Esophagus (tissue), 2 donors: Measurements from ENCODE around the gene TPPP3. TPM values are rescaled to one million over a fixed set of nuclear protein-coding genes. Genes with fewer than 3 reads are reported as not detected.
A peak's percentile ranks its signal among the peaks of the same experiment; 100 is the strongest.

Source experiments
- H3K27ac ChIP-seq, 2 donors: one replicate each; pipeline ENCODE4 v1.5.1; 2013; ENCODE audit warnings: low read depth in 2 of 2, mild to moderate bottlenecking in 2 of 2, inconsistent platforms in 1 of 2, low read length in 1 of 2, moderate library complexity in 1 of 2
- H3K27me3 ChIP-seq, 2 donors: one replicate each; pipeline ENCODE4 v1.6.1; 2013; ENCODE audit warnings: low read length in 2 of 2, control low read depth in 1 of 2, mild to moderate bottlenecking in 1 of 2; ENCODE audit not compliant: insufficient read depth in 2 of 2, control insufficient read depth in 1 of 2
- H3K36me3 ChIP-seq, 2 donors: one replicate each; pipeline ENCODE4 v1.6.1; 2013; ENCODE audit warnings: low read length in 1 of 2; ENCODE audit not compliant: control insufficient read depth in 2 of 2, insufficient read depth in 2 of 2
- H3K4me1 ChIP-seq, 2 donors: one replicate each; pipeline ENCODE4 v1.6.1; 2013; ENCODE audit warnings: low read length in 1 of 2; ENCODE audit not compliant: control insufficient read depth in 2 of 2, insufficient read depth in 2 of 2
- H3K4me3 ChIP-seq, 2 donors: one replicate each; pipeline ENCODE4 v1.5.1; 2013; ENCODE audit warnings: low read length in 2 of 2, mild to moderate bottlenecking in 2 of 2, low read depth in 1 of 2, moderate library complexity in 1 of 2
- H3K9me3 ChIP-seq, 2 donors: one replicate each; pipeline ENCODE4 v1.6.1; 2013; ENCODE audit warnings: mild to moderate bottlenecking in 2 of 2, low read depth in 1 of 2, low read length in 1 of 2, moderate library complexity in 1 of 2; ENCODE audit not compliant: control insufficient read depth in 2 of 2, insufficient read depth in 1 of 2
- WGBS, 2 donors: extraction: QIAGEN DNeasy Blood & Tissue Kit; methylation state at CpG; one replicate each; pipeline ENCODE4 v1.1.7; 2013; 5-methylcytosine and 5-hydroxymethylcytosine counted together
- polyA plus RNA-seq, 2 donors: library from polyadenylated mRNA; stranded (reverse); fragments of 200-250 nt; gene quantifications; one replicate each; pipeline ENCODE4 v1.2.3, GENCODE V29; 2013
- donor health status: healthy with polysubstance abuse.
- donor health status: Bipolar disorder and iron deficiency.

The TPPP3 gene
- polyA plus RNA-seq, 2 donors, result 15.2 to 39.0 TPM

DNA sequence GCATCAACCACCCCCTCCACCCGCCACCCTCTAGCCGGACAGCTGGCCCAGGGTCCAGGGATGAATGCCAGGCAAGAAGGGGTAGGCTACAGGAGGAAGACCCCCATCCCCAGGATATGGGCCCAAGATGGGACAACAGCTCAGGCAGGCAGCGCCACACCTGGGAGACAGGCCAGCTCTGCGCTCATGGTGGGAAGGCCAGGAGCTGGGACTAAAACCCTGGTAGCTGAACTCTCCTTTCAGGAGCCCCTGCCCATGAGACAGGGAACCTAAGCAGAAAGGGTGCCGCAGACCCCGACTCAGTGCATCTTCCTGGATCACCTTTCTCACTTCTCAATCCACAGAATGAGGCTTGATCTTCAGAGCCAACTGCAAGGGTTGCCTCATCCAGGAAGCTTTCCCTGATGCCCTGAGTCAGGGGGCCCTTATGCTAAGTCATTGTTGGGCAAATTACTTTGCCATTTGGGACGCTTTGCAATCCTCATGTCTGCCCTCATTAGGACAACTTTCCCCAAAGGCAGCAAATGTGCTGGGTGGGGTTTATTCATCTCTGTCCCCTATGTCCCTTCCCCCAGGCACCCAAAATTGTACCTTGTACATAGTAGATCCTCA, 14.0 kb upstream of the TPPP3 start:
- Histone ChIP-seq H3K9me3 (no peaks in the 10 kb centered on the region), H3K36me3 (no peaks in the 10 kb centered on the region), H3K27me3 (no peaks in the 10 kb centered on the region), H3K4me3 (no peak overlapping the region), H3K4me1 (peaks cover 4 to 30% of the 10 kb centered on the region in 2 donors), H3K27ac (peak overlapping the region; percentile 52 to 69)
- WGBS, 2 donors, result 84 to 87% methylated on average over 7 of the region's 7 CpGs

- no peaks in the 10 kb centered on the region for H3K36me3 ChIP-seq
- H3K27ac ChIP-seq, result peak overlapping the region; percentile 52 to 75
- WGBS, 2 donors, result 60 to 75% methylated on average over 18 of the region's 18 CpGs
- H3K4me1 ChIP-seq, result peaks cover 4 to 34% of the 10 kb centered on the region in 2 donors
- no peak overlapping the region for H3K4me3 ChIP-seq
- no peaks in the 10 kb centered on the region for H3K27me3 ChIP-seq
- no peaks in the 10 kb centered on the region for H3K9me3 ChIP-seq
Measured at GRCh38 chr16:67406111-67406971, 13.0 kb upstream of the TPPP3 start.

DNA sequence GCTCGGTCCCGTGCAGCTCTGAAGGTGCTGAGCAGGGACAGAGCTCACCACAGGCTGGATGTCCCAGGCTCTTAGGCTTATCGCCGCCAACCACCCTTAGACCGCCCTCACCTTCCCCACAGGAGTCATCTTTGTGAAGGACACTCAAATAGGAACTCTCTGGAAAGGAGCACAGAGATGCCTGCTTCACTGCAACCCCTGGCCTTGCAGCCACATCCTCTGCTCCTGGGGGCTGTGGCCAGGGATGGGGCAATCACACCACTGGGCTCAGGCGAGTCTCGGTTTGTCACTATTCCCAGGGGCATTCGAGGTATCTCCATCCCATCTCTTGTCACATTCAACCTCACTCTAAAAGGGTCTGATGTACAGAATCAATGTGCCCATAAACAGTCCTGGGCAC, 12.0 kb upstream of the TPPP3 start:
- peaks cover 4 to 34% of the 10 kb centered on the region in 2 donors for H3K4me1 ChIP-seq
- no peak overlapping the region for H3K4me3 ChIP-seq
- no peaks in the 10 kb centered on the region for H3K9me3 ChIP-seq
- H3K27me3 ChIP-seq, result no peaks in the 10 kb centered on the region
- no peaks in the 10 kb centered on the region for H3K36me3 ChIP-seq
- peak overlapping the region; percentile 91 to 92 for H3K27ac ChIP-seq
- WGBS, 2 donors, result 68 to 78% methylated on average over 8 of the region's 8 CpGs

- H3K4me3 ChIP-seq, result no peak overlapping the region
- WGBS, 2 donors, result 47 to 55% methylated on average over 5 of the region's 5 CpGs
- no peaks in the 10 kb centered on the region for H3K27me3 ChIP-seq
- H3K9me3 ChIP-seq, result no peaks in the 10 kb centered on the region
- H3K27ac ChIP-seq, result peak overlapping the region; percentile 94 to 96
- H3K4me1 ChIP-seq, result peaks cover 4 to 32% of the 10 kb centered on the region in 2 donors
- no peaks in the 10 kb centered on the region for H3K36me3 ChIP-seq
Measured at GRCh38 chr16:67404740-67405226, 11.5 kb upstream of the TPPP3 start.

DNA sequence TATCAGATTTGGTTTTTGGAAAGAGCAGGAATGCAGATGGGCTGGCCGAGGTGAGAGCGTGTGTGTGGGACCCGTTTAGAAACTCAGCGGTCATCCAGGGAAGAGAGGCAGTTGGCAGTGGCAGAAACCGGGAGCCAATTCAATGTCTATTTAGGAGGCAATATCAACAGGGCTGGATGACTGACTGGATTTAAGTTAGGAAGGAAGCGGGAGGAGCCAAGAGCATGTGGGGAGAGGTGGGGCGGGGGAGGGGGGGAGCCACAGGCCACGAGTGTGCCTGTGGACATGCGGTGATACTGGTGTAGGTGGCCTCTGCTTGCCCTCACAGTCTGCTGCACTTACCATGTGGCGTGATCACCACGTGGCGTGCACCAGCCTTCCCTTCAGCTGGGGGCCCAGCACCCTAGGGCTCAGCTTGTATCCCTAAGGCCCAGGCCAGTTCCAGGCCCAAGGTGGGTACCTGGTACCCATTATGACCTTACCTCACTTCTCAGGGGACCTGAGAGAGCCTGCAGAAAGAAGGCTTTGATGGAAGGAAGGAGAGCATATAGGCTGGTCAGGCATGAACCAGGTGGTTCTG, 10.8 kb upstream of the TPPP3 start:
- 64 to 71% methylated on average over 12 of the region's 12 CpGs for WGBS, 2 donors
- H3K27ac ChIP-seq, result peak overlapping the region; percentile 94 to 96
- H3K4me3 ChIP-seq, result peak overlapping the region in 1 of 2 donors; percentile 9

GRCh38 chr16:67400901-67401300, 7.6 kb upstream of the TPPP3 start:
- WGBS, 2 donors, result 94 to 95% methylated on average over 14 of the region's 14 CpGs
- Histone ChIP-seq H3K4me1 (peaks cover 15 to 42% of the 10 kb centered on the region in 2 donors), H3K9me3 (no peaks in the 10 kb centered on the region), H3K36me3 (no peaks in the 10 kb centered on the region), H3K27ac (no peak overlapping the region), H3K27me3 (no peaks in the 10 kb centered on the region), H3K4me3 (no peak overlapping the region)

More for the DNA sequence above, 10.8 kb upstream of the TPPP3 start:
- Histone ChIP-seq H3K9me3 (no peaks in the 10 kb centered on the region), H3K27me3 (no peaks in the 10 kb centered on the region), H3K4me1 (peaks cover 7 to 33% of the 10 kb centered on the region in 2 donors), H3K36me3 (no peaks in the 10 kb centered on the region)

GRCh38 chr16:67399749-67400704, 6.7 kb upstream of the TPPP3 start:
- H3K27me3 ChIP-seq, result no peaks in the 10 kb centered on the region
- H3K4me1 ChIP-seq, result peaks cover 11 to 48% of the 10 kb centered on the region in 2 donors
- 66 to 71% methylated on average over 19 of the region's 19 CpGs for WGBS, 2 donors
- no peak overlapping the region for H3K27ac ChIP-seq
- H3K36me3 ChIP-seq, result no peaks in the 10 kb centered on the region
- H3K4me3 ChIP-seq, result no peak overlapping the region
- H3K9me3 ChIP-seq, result no peaks in the 10 kb centered on the region

GRCh38 chr16:67399218-67399733, 6.0 kb upstream of the TPPP3 start:
- Histone ChIP-seq H3K9me3 (no peaks in the 10 kb centered on the region), H3K27me3 (no peaks in the 10 kb centered on the region), H3K4me3 (no peak overlapping the region), H3K27ac (no peak overlapping the region), H3K4me1 (peaks cover 11 to 46% of the 10 kb centered on the region in 2 donors), H3K36me3 (no peaks in the 10 kb centered on the region)
- WGBS, 2 donors, result 41 to 53% methylated on average over 38 to 42 of the region's 42 CpGs
